ELR (cell line): ENCODE measurements around the gene HTR2A.

Experiments used
- DNase-seq: peaks from one replicate; pipeline ENCODE4 v3.0.0-alpha.2; 2015; ENCODE audit warnings: low read depth

HTR2A gene

GRCh38 chr13:46868091-46868490 lies 28.8 kb downstream of the HTR2A start:
- no peak for DNase-seq

GRCh38 chr13:46866150-46866549 lies 30.7 kb downstream of the HTR2A start:
- DNase-seq, result peak; percentile 77

GRCh38 chr13:46864941-46865340 lies 31.9 kb downstream of the HTR2A start:
- peak; percentile 27 for DNase-seq

- no peak for DNase-seq
These were observed 34.9 kb downstream of the HTR2A start for GRCh38 chr13:46861959-46862358.

GRCh38 chr13:46860722-46861121 lies 36.1 kb downstream of the HTR2A start:
- DNase-seq, result no peak

GRCh38 chr13:46858776-46859175 lies 38.1 kb downstream of the HTR2A start:
- no peak for DNase-seq

GRCh38 chr13:46858163-46858562 lies 38.7 kb downstream of the HTR2A start:
- no peak for DNase-seq

- no peak for DNase-seq
These were observed 41.2 kb downstream of the HTR2A start for GRCh38 chr13:46855664-46856063.

GRCh38 chr13:46855166-46855565 lies 41.7 kb downstream of the HTR2A start:
- no peak for DNase-seq

- no peak for DNase-seq
These were observed 44.7 kb downstream of the HTR2A start for GRCh38 chr13:46852168-46852567.

- no peak for DNase-seq
These were observed 46.6 kb downstream of the HTR2A start for GRCh38 chr13:46850214-46850613.

- DNase-seq, result no peak
These were observed 50.1 kb downstream of the HTR2A start for GRCh38 chr13:46846726-46847125.

- no peak for DNase-seq
These were observed 51.7 kb downstream of the HTR2A start for GRCh38 chr13:46845146-46845545.

GRCh38 chr13:46844431-46844830 lies 52.4 kb downstream of the HTR2A start:
- DNase-seq, result peak; percentile 12

- no peak for DNase-seq
These were observed 57.5 kb downstream of the HTR2A start for GRCh38 chr13:46839399-46839798.

- no peak for DNase-seq
These were observed 62.2 kb downstream of the HTR2A start for GRCh38 chr13:46834657-46835056.

GRCh38 chr13:46831588-46832194 lies 65.2 kb downstream of the HTR2A start:
- peak; percentile 63 for DNase-seq

- DNase-seq, result no peak
These were observed 66.3 kb downstream of the HTR2A start for GRCh38 chr13:46830405-46831005.

- DNase-seq, result no peak
These were observed 74.3 kb downstream of the HTR2A start for GRCh38 chr13:46822551-46822950.

GRCh38 chr13:46817838-46818476 lies 78.9 kb downstream of the HTR2A start:
- no peak for DNase-seq

- DNase-seq, result no peak
These were observed 79.8 kb downstream of the HTR2A start for GRCh38 chr13:46817095-46817494.

- DNase-seq, result no peak
These were observed 80.5 kb downstream of the HTR2A start for GRCh38 chr13:46816371-46816770.

- DNase-seq, result peak; percentile 13
These were observed 84.5 kb downstream of the HTR2A start for GRCh38 chr13:46812301-46812797.
